GM12892 (cell line): ENCODE results near the gene CGNL1.

ENCODE experiments used
- POLR2A ChIP-seq: IDR thresholded peaks from 2 replicates; pipeline ENCODE4 v1.6.1; 2011; ENCODE audit warnings: low read depth, low read length, control low read depth
- POLR2AphosphoS5 ChIP-seq: IDR thresholded peaks from 2 replicates; pipeline ENCODE4 v1.6.1; 2011; ENCODE audit warnings: low read depth, low read length, control low read depth

GRCh38 chr15:57595011-57595866 is 218.9 kb downstream of the CGNL1 start:
- TF ChIP-seq POLR2A (no peak), POLR2AphosphoS5 (no peak)
